ENCODE data around the gene ARHGAP29.
A peak's percentile ranks its signal among the peaks of the same experiment; 100 is the strongest.

Gene ARHGAP29

DNA sequence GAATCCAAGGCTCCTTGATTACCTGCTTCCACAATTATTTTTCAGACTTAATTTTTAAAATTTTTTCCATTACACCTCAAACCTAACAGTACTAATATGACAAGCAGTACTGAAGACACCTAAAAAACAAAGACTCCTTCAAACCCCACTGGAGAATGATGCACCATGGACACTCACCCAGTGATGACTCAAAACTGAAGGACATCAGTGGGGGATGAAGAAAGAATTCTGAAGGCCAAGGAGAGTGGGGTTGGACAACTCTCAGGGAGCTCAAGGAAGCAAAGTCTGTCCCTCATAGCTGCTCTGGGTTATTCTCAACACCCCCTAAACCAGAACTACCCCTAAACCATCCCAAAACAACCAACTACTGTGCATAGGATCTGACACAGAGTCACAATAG is 2.4 kb upstream of the ARHGAP29 start:
- Histone ChIP-seq H3K79me2 (ENCODE audit: insufficient read depth, low read depth) (no peaks in the 10 kb centered on the region), H3K36me3 (ENCODE audit: insufficient read depth) (no peaks in the 10 kb centered on the region), H3K4me2 (no peak overlapping the region), H3K4me1 (ENCODE audit: low read depth, poor library complexity, severe bottlenecking) (peaks cover 4% of the 10 kb centered on the region), H3K27ac (no peak overlapping the region), H3K27me3 (ENCODE audit: insufficient read depth, low read depth) (peaks cover 3% of the 10 kb centered on the region; the same call in 1 of the 2 replicates), H4K20me1 (ENCODE audit: insufficient read depth) (no peaks in the 10 kb centered on the region), H3K4me3 (IDR thresholded peaks at IDR 0.05; ENCODE audit: insufficient read depth, low read depth, low read length) (no peak overlapping the region), H2AFZ (ENCODE audit: low read depth) (no peak overlapping the region), H3K9ac (no peak overlapping the region)
- TF ChIP-seq CTCF (conservative IDR thresholded peaks at IDR 0.05; ENCODE audit: low read depth, low read length), result no peak

DNA sequence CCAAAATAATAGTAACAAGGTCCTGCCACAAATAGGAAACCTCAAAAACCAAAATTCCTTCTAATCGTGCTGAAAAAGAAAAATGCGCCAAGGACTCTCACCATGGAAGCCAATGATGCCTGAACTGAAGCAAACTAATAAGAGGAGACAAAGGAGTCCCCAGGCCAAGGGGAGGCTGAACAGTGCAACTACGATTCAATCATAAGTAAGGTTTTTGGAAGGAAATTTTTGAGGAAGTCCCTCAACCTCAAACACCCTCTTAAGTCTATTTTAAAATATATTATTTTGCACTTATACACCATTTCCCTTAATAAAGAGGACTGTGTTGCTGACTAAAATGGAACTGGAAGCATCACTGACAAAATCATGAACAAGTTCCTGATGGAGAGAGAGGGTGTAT is 1.7 kb upstream of the ARHGAP29 start:
- H3K27ac ChIP-seq, result no peak overlapping the region
- TF ChIP-seq CTCF (conservative IDR thresholded peaks at IDR 0.05; ENCODE audit: low read depth, low read length), result no peak
- H3K79me2 ChIP-seq (ENCODE audit: insufficient read depth, low read depth), result no peaks in the 10 kb centered on the region
- peaks cover 3% of the 10 kb centered on the region; the same call in 1 of the 2 replicates for H3K27me3 ChIP-seq (ENCODE audit: insufficient read depth, low read depth)
- no peak overlapping the region for H3K9ac ChIP-seq
- H3K4me3 ChIP-seq (IDR thresholded peaks at IDR 0.05; ENCODE audit: insufficient read depth, low read depth, low read length), result no peak overlapping the region
- peaks cover 4% of the 10 kb centered on the region for H3K4me1 ChIP-seq (ENCODE audit: low read depth, poor library complexity, severe bottlenecking)
- no peak overlapping the region for H2AFZ ChIP-seq (ENCODE audit: low read depth)
- no peaks in the 10 kb centered on the region for H4K20me1 ChIP-seq (ENCODE audit: insufficient read depth)
- H3K36me3 ChIP-seq (ENCODE audit: insufficient read depth), result no peaks in the 10 kb centered on the region
- H3K4me2 ChIP-seq, result no peak overlapping the region

GRCh38 chr1:94236630-94237290 is 624 bp downstream of the ARHGAP29 start:
- no peak overlapping the region for H3K4me3 ChIP-seq (IDR thresholded peaks at IDR 0.05; ENCODE audit: insufficient read depth, low read depth, low read length)
- H3K9ac ChIP-seq, result no peak overlapping the region
- peaks cover 3% of the 10 kb centered on the region; the same call in 1 of the 2 replicates for H3K27me3 ChIP-seq (ENCODE audit: insufficient read depth, low read depth)
- H3K4me1 ChIP-seq (ENCODE audit: low read depth, poor library complexity, severe bottlenecking), result peaks cover 4% of the 10 kb centered on the region
- no peaks in the 10 kb centered on the region for H3K79me2 ChIP-seq (ENCODE audit: insufficient read depth, low read depth)
- peak overlapping the region; percentile 54 for H2AFZ ChIP-seq (ENCODE audit: low read depth)
- H3K27ac ChIP-seq, result no peak overlapping the region
- no peaks in the 10 kb centered on the region for H3K36me3 ChIP-seq (ENCODE audit: insufficient read depth)
- H3K4me2 ChIP-seq, result peak overlapping the region; percentile 66
- TF ChIP-seq CTCF (conservative IDR thresholded peaks at IDR 0.05; ENCODE audit: low read depth, low read length), result no peak
- H4K20me1 ChIP-seq (ENCODE audit: insufficient read depth), result no peaks in the 10 kb centered on the region

- H3K27me3 ChIP-seq (ENCODE audit: insufficient read depth, low read depth), result peaks cover 3% of the 10 kb centered on the region; the same call in 1 of the 2 replicates
- no peak overlapping the region for H3K4me2 ChIP-seq
- H3K4me1 ChIP-seq (ENCODE audit: low read depth, poor library complexity, severe bottlenecking), result peaks cover 4% of the 10 kb centered on the region
- no peaks in the 10 kb centered on the region for H3K36me3 ChIP-seq (ENCODE audit: insufficient read depth)
- H3K27ac ChIP-seq, result no peak overlapping the region
- no peak overlapping the region for H2AFZ ChIP-seq (ENCODE audit: low read depth)
- no peak overlapping the region for H3K4me3 ChIP-seq (IDR thresholded peaks at IDR 0.05; ENCODE audit: insufficient read depth, low read depth, low read length)
- H4K20me1 ChIP-seq (ENCODE audit: insufficient read depth), result no peaks in the 10 kb centered on the region
- no peak for TF ChIP-seq CTCF (conservative IDR thresholded peaks at IDR 0.05; ENCODE audit: low read depth, low read length)
- no peaks in the 10 kb centered on the region for H3K79me2 ChIP-seq (ENCODE audit: insufficient read depth, low read depth)
- no peak overlapping the region for H3K9ac ChIP-seq
Observed at GRCh38 chr1:94236013-94236491, 1.3 kb downstream of the ARHGAP29 start.
